HCT116 (cell line): Measurements from ENCODE around the gene SMIM5. TPM values are rescaled to one million over a fixed set of nuclear protein-coding genes. Genes with fewer than 3 reads are reported as not detected.

Source experiments
- ATAC-seq: fragments of 200-7000 bp; cut with Tn5 transposase; 2 replicates; pipeline ENCODE4 v1.9.1; 2020; ENCODE audit warnings: mild to moderate bottlenecking, moderate library complexity
- BruUV-seq: library from RNA; stranded (reverse); fragments of 400-500 nt; replicated peaks from 2 replicates; lab custom pipeline; 2021; lab: Mats Ljungman, UMichigan
- CTCF ChIA-PET: fragments of 300-600 bp; sonication (Branson Sonifier 250); formaldehyde crosslinking; loops from one replicate; lab custom pipeline; 2021; ENCODE audit warnings: antibody characterized with exemption; lab: Charles Lee
- POLR2A ChIA-PET: fragments of 300-600, 350-600 bp; sonication (Branson Sonifier 250); formaldehyde crosslinking; loops from one replicate; lab custom pipeline; 2021; ENCODE audit warnings: antibody characterized with exemption; lab: Charles Lee
- RAD21 ChIA-PET, 2 experiments: fragments of 300-600 bp; sonication (Branson Sonifier 250); formaldehyde crosslinking; loops; one replicate each; lab custom pipeline; 2023; ENCODE audit warnings: low total read pairs in 2 of 2; ENCODE audit not compliant: uncharacterized antibody in 2 of 2, unreplicated experiment in 2 of 2, low non-redundant PET in 1 of 2; lab: Charles Lee
- DNase-seq: peaks from one replicate; pipeline ENCODE4 v3.0.0-alpha.2; 2010; ENCODE audit warnings: low read depth, low spot score
- H2AFZ ChIP-seq: fragments of 200-600 bp; shearing (Covaris generic), sonication (generic); 2 replicates; pipeline ENCODE4 v1.6.1; 2017; ENCODE audit warnings: low read depth, mixed run types, mixed read lengths, antibody characterized with exemption, low read length; ENCODE audit not compliant: poor library complexity, severe bottlenecking
- H3K27ac ChIP-seq: 2 replicates; pipeline ENCODE4 v1.5.1; 2012; ENCODE audit warnings: low read depth, low read length
- H3K27me3 ChIP-seq: fragments of 200-600 bp; sonication (generic); 2 replicates; pipeline ENCODE4 v1.6.1; 2016; ENCODE audit warnings: mixed run types, low read length, mixed read lengths; ENCODE audit not compliant: insufficient read depth
- H3K36me3 ChIP-seq, 2 experiments: fragments of 200-500 bp in 1 of 2; fragments of 200-600 bp in 1 of 2; sonication (Bioruptor generic) in 1 of 2; sonication (generic) in 1 of 2; 2 replicates each; pipeline versions ENCODE4 v1.5.1 to v1.6.1; 2014 to 2016; ENCODE audit warnings: low read length in 2 of 2, inconsistent platforms in 1 of 2, mixed read lengths in 1 of 2, mixed run types in 1 of 2; ENCODE audit not compliant: insufficient read depth in 2 of 2, control insufficient read depth in 1 of 2
- H3K4me1 ChIP-seq, 2 experiments: fragments of 200-600 bp in 1 of 2; sonication (generic) in 1 of 2; 2 replicates each; pipeline versions ENCODE4 v1.5.1 to v1.6.1; 2012 to 2017; ENCODE audit warnings: low read length in 2 of 2, inconsistent platforms in 1 of 2, mild to moderate bottlenecking in 1 of 2, mixed read lengths in 1 of 2, mixed run types in 1 of 2, moderate library complexity in 1 of 2; ENCODE audit not compliant: insufficient read depth in 2 of 2, control insufficient read depth in 1 of 2
- H3K4me2 ChIP-seq: fragments of 200-600 bp; sonication (generic); 2 replicates; pipeline ENCODE4 v1.6.1; 2017; ENCODE audit warnings: mixed run types, low read length, mixed read lengths
- H3K4me3 ChIP-seq, 2 experiments: fragments of 200-600 bp in 1 of 2; sonication (generic) in 1 of 2; replicated peaks in 1 of 2; 2 replicates each; pipeline ENCODE4 v1.5.1; 2011 to 2016; ENCODE audit warnings: low read length in 2 of 2, control low read depth in 1 of 2, low read depth in 1 of 2, mild to moderate bottlenecking in 1 of 2, mixed read lengths in 1 of 2, mixed run types in 1 of 2
- H3K79me2 ChIP-seq: fragments of 200-600 bp; sonication (generic); 2 replicates; pipeline ENCODE4 v1.6.1; 2017; ENCODE audit warnings: mild to moderate bottlenecking, mixed run types, low read length, moderate library complexity, mixed read lengths; ENCODE audit not compliant: insufficient read depth
- H3K9ac ChIP-seq: fragments of 200-600 bp; sonication (generic); 2 replicates; pipeline ENCODE4 v1.6.1; 2016; ENCODE audit warnings: low read length, mixed read lengths
- H3K9me2 ChIP-seq: fragments of 200-600 bp; sonication (generic), shearing (Covaris generic); 2 replicates; pipeline ENCODE4 v1.6.1; 2017; ENCODE audit warnings: mixed run types, mild to moderate bottlenecking, moderate library complexity; ENCODE audit not compliant: insufficient read depth
- H3K9me3 ChIP-seq, 2 experiments: fragments of 200-500 bp in 1 of 2; fragments of 200-600 bp in 1 of 2; sonication (Bioruptor generic) in 1 of 2; sonication (generic) in 1 of 2; 2 replicates each; pipeline ENCODE4 v1.6.1; 2014 to 2017; ENCODE audit warnings: low read length in 2 of 2, mixed read lengths in 2 of 2, inconsistent platforms in 1 of 2, low read depth in 1 of 2, mild to moderate bottlenecking in 1 of 2, mixed run types in 1 of 2, moderate library complexity in 1 of 2; ENCODE audit not compliant: control insufficient read depth in 1 of 2, insufficient read depth in 1 of 2
- H4K20me1 ChIP-seq: fragments of 200-600 bp; sonication (generic), shearing (Covaris generic); 2 replicates; pipeline ENCODE4 v1.6.1; 2017; ENCODE audit warnings: mixed run types, mild to moderate bottlenecking, moderate library complexity; ENCODE audit not compliant: insufficient read depth
- ATF3 ChIP-seq: IDR thresholded peaks from 2 replicates; pipeline ENCODE4 v1.6.1; 2012
- CTCF ChIP-seq, 3 experiments: fragments of 200-600 bp in 1 of 3; sonication (generic) in 1 of 3; IDR thresholded peaks in 2 of 3; conservative IDR thresholded peaks in 1 of 3; 2 replicates each; pipeline ENCODE4 v1.5.1; 2012 to 2017; ENCODE audit warnings: low read depth in 2 of 3, low read length in 2 of 3, antibody characterized with exemption in 1 of 3, borderline replicate concordance in 1 of 3, control low read depth in 1 of 3, mild to moderate bottlenecking in 1 of 3, mixed read lengths in 1 of 3, mixed run types in 1 of 3, moderate library complexity in 1 of 3; ENCODE audit not compliant: insufficient read depth in 1 of 3
- POLR2A ChIP-seq: IDR thresholded peaks from 2 replicates; pipeline ENCODE4 v1.7.0; 2011; ENCODE audit warnings: borderline replicate concordance; ENCODE audit not compliant: insufficient read depth, insufficient read length; ENCODE audit errors: extremely low read depth
- RAD21 ChIP-seq: IDR thresholded peaks from 2 replicates; pipeline ENCODE4 v1.6.1; 2012; ENCODE audit warnings: low read depth, mild to moderate bottlenecking
- SP1 ChIP-seq: IDR thresholded peaks from 2 replicates; pipeline ENCODE4 v1.6.1; 2012; ENCODE audit warnings: low read depth
- intact Hi-C: fragments of 100-400 bp; cut with micrococcal nuclease; formaldehyde crosslinking; loops from 2 replicates; pipeline ENCODE4 v1.10.0; 2022
- total RNA-seq: library from RNA; stranded (reverse); gene quantifications from one replicate; pipeline ENCODE4 v1.2.1, GENCODE V29; 2021; ENCODE audit not compliant: unreplicated experiment

The SMIM5 gene
- total RNA-seq, 1 experiment from 2014 or later = 0.12 TPM

GRCh38 chr17:75676461-75676860, 43.2 kb downstream of the SMIM5 start:
- H3K79me2 ChIP-seq = peaks cover 90% of the 10 kb centered on the region
- peaks cover 22 to 43% of the 10 kb centered on the region in 2 experiments for H3K4me1 ChIP-seq
- H2AFZ ChIP-seq = no peak overlapping the region
- H3K9me3 ChIP-seq = no peaks in the 10 kb centered on the region
- no peak overlapping the region for H3K9ac ChIP-seq
- DNase-seq (no peak), ATAC-seq (no peak)
- BruUV-seq = no TSS peak
- H3K27ac ChIP-seq = no peak overlapping the region
- H3K4me2 ChIP-seq = no peak overlapping the region
- no peaks in the 10 kb centered on the region for H3K9me2 ChIP-seq
- H3K36me3 ChIP-seq = peaks cover 38 to 43% of the 10 kb centered on the region in 2 experiments; a peak in 3 of 4 replicates
- no peak for TF ChIP-seq ATF3
- intact Hi-C loops = loop anchor here (10.0 kb wide), 1 partner anchor 178 kb away; the partner anchor contains the start of gene WBP2
- ChIA-PET CTCF (interaction anchor here (2.4 to 7.1 kb wide), 2 partner anchors 22 to 71 kb away, joined by 10 to 106 read pairs; no protein-coding TSS in a partner anchor), RAD21 (no interaction called here), POLR2A (interaction anchor here (1.6 kb wide), 1 partner anchor 45 kb away, joined by 3 read pairs; the partner anchor contains the start of gene ITGB4)
- H4K20me1 ChIP-seq = 0 out of 2 replicates have a peak, but pooled peaks cover 3% of the 10 kb centered on the region
- no peaks in the 10 kb centered on the region for H3K27me3 ChIP-seq
- H3K4me3 ChIP-seq = no peak overlapping the region

- Histone ChIP-seq H3K79me2 (peaks cover 94% of the 10 kb centered on the region), H3K9ac (peak overlapping the region; percentile 30; the same call in 1 of the 2 replicates), H3K9me3 (no peaks in the 10 kb centered on the region), H3K36me3 (peaks cover 17 to 23% of the 10 kb centered on the region in 2 experiments; a peak in 3 of 4 replicates), H2AFZ (no peak overlapping the region), H3K27ac (peak overlapping the region; percentile 5; the same call in 1 of the 2 replicates), H3K27me3 (no peaks in the 10 kb centered on the region), H3K4me1 (peaks cover 51 to 74% of the 10 kb centered on the region in 2 experiments), H3K9me2 (no peaks in the 10 kb centered on the region), H4K20me1 (no peaks in the 10 kb centered on the region), H3K4me3 (no peak overlapping the region)
- ChIA-PET RAD21 (interaction anchor here (2.0 to 2.1 kb wide), 2 partner anchors 68 kb away, joined by 8 to 10 read pairs; no protein-coding TSS in a partner anchor), POLR2A (interaction anchor here (0.8 to 6.4 kb wide), 5 partner anchors 41 to 225 kb away, joined by 3 to 41 read pairs (median 3); partner anchors contain the start of genes ITGB4 and MRPL38), CTCF (interaction anchor here (1.0 to 8.5 kb wide), 11 partner anchors 16 to 145 kb away, joined by 3 to 174 read pairs (median 4); partner anchors contain the start of genes ITGB4 and SMIM5)
- intact Hi-C loops = loop anchor here (1.0 to 10.0 kb wide), 2 partner anchors 68 to 175 kb away; partner anchors contain the start of gene WBP2
- ATAC-seq = peak; percentile 33; the same call in 1 of the 2 replicates
- DNase-seq = no peak
- BruUV-seq = no TSS peak
- TF ChIP-seq RAD21 (peak; percentile 96), CTCF (IDR thresholded peaks at IDR 0.05 in 2 of 3, conservative IDR thresholded peaks at IDR 0.05 in 1 of 3; ENCODE audit: borderline replicate concordance in 1 of 3, insufficient read depth in 1 of 3, low read depth in 2 of 3, low read length in 2 of 3) (peak; percentile 38 to 90 (median 51); a peak in 5 of 6 replicates), SP1 (no peak; the same call in 1 of the 2 replicates), POLR2A (no peak)
- TF ChIP-seq, all 23 proteins: peak for 2
- peak overlapping the region; percentile 9; the same call in 1 of the 2 replicates for H3K4me2 ChIP-seq
Measured at GRCh38 chr17:75679706-75680211, 46.5 kb downstream of the SMIM5 start.
